ENCODE measurements around the gene KRTAP10-3. TPM values are rescaled to one million over a fixed set of nuclear protein-coding genes. Genes with fewer than 3 reads are reported as not detected.

KRTAP10-3 gene
- polyA plus RNA-seq, 1 donor from 2014 or later, result not detected

DNA sequence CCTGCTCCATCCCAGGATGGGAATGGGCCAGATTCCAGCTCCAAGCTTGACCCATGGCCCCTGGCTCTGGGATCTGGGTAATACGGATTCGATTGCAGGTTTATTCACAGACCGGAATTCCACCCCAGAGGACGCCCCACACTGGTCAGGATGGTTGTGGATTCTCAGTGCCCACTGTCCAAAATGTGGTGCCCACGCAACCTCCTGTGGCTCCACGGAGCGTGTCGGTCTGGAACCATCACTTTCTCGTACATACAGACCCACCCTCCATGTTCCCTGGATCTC is 50.2 kb downstream of the KRTAP10-3 start:
- H3K4me1 Mint-ChIP-seq, result peaks cover 0 to 3% (median 0%) of the 10 kb centered on the region in 3 donors
- H3K36me3 Mint-ChIP-seq, result no peaks in the 10 kb centered on the region
- peaks cover 6% of the 10 kb centered on the region for H3K27me3 Mint-ChIP-seq
- no peak overlapping the region for H3K4me3 Mint-ChIP-seq
- peak overlapping the region in 1 of 3 donors; percentile 10 for H3K27ac Mint-ChIP-seq
- H3K9me3 Mint-ChIP-seq, result no peaks in the 10 kb centered on the region

Other genes starting within 250 kb of the KRTAP10-3 start
- gene CFAP410, start 219.4 kb downstream of the KRTAP10-3 start, polyA plus RNA-seq, result 36.4 TPM
- gene TRPM2, start 205.2 kb downstream of the KRTAP10-3 start, polyA plus RNA-seq, result 5.1 TPM
- 0.14 TPM for gene LRRC3, start 103.3 kb downstream of the KRTAP10-3 start, polyA plus RNA-seq
- gene KRTAP10-1, start 18.6 kb downstream of the KRTAP10-3 start, polyA plus RNA-seq, result not detected
- gene KRTAP10-2, start 7.3 kb downstream of the KRTAP10-3 start, polyA plus RNA-seq, result not detected
- gene KRTAP10-4, start 14.9 kb upstream of the KRTAP10-3 start, polyA plus RNA-seq, result not detected
- gene KRTAP10-5, start 21.8 kb upstream of the KRTAP10-3 start, polyA plus RNA-seq, result not detected
- gene KRTAP10-6, start 33.7 kb upstream of the KRTAP10-3 start, polyA plus RNA-seq, result not detected
- gene KRTAP10-7, start 41.8 kb upstream of the KRTAP10-3 start, polyA plus RNA-seq, result not detected
- gene KRTAP10-8, start 53.3 kb upstream of the KRTAP10-3 start, polyA plus RNA-seq, result not detected
- gene KRTAP10-9, start 68.3 kb upstream of the KRTAP10-3 start, polyA plus RNA-seq, result not detected
- not detected for gene KRTAP10-10, start 78.6 kb upstream of the KRTAP10-3 start, polyA plus RNA-seq
- not detected for gene KRTAP10-11, start 87.6 kb upstream of the KRTAP10-3 start, polyA plus RNA-seq
- not detected for gene KRTAP12-4, start 95.9 kb upstream of the KRTAP10-3 start, polyA plus RNA-seq
- gene KRTAP12-3, start 99.1 kb upstream of the KRTAP10-3 start, polyA plus RNA-seq, result not detected
- not detected for gene KRTAP12-2, start 108.1 kb upstream of the KRTAP10-3 start, polyA plus RNA-seq
- not detected for gene KRTAP12-1, start 123.4 kb upstream of the KRTAP10-3 start, polyA plus RNA-seq
- gene KRTAP10-12, start 138.4 kb upstream of the KRTAP10-3 start, polyA plus RNA-seq, result not detected
- gene TSPEAR, start 152.8 kb upstream of the KRTAP10-3 start, polyA plus RNA-seq, result not detected
- 55.7 TPM for gene UBE2G2, start 243.0 kb upstream of the KRTAP10-3 start, polyA plus RNA-seq